ENCODE measurements around the gene ENTHD1. TPM values are rescaled to one million over a fixed set of nuclear protein-coding genes. Genes with fewer than 3 reads are reported as not detected.
"Not testable (repeated sequence)": the region's sequence is repeated elsewhere in the genome, so short reads cannot be mapped to it uniquely, and the experiment has no call there.

ENTHD1 gene
- total RNA-seq, 2 donors from 2014 or later = 0.09 to 5.1 TPM

DNA sequence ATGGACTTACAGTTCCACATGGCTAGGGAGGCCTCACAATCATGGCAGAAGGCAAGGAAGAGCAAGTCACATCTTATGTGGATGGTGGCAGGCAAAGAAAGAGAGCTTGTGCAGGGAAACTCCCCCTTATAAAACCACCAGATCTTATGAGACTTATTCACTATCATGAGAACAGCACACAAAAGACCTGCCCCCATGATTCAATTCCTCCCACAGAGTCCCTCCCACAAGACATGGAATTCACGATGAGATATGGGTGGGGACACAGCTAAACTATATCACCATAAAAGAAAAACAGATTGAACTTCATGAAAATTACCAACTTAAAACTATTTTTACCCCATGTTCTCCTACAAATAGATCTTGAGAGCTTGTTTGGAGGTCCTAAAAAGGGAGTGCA is 19.6 kb downstream of the ENTHD1 start:
- TF ChIP-seq POLR2A (IDR thresholded peaks at IDR 0.05) (no peak), POLR2AphosphoS5 (IDR thresholded peaks at IDR 0.05) (no peak)
- TF ChIP-seq, protein P1, sequence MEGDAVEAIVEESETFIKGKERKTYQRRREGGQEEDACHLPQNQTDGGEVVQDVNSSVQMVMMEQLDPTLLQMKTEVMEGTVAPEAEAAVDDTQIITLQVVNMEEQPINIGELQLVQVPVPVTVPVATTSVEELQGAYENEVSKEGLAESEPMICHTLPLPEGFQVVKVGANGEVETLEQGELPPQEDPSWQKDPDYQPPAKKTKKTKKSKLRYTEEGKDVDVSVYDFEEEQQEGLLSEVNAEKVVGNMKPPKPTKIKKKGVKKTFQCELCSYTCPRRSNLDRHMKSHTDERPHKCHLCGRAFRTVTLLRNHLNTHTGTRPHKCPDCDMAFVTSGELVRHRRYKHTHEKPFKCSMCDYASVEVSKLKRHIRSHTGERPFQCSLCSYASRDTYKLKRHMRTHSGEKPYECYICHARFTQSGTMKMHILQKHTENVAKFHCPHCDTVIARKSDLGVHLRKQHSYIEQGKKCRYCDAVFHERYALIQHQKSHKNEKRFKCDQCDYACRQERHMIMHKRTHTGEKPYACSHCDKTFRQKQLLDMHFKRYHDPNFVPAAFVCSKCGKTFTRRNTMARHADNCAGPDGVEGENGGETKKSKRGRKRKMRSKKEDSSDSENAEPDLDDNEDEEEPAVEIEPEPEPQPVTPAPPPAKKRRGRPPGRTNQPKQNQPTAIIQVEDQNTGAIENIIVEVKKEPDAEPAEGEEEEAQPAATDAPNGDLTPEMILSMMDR (IDR thresholded peaks at IDR 0.05) = no peak
- 36% methylated on average over 1 of the region's 1 CpG for WGBS
- Histone ChIP-seq H3K4me3 (no peak overlapping the region), H3K9me3 (no peaks in the 10 kb centered on the region), H3K27me3 (replicated peaks; ENCODE audit: insufficient read depth) (no peaks in the 10 kb centered on the region), H3K36me3 (no peaks in the 10 kb centered on the region), H3K27ac (no peak overlapping the region), H3K4me1 (replicated peaks) (no peaks in the 10 kb centered on the region)
- DNase-seq (ENCODE audit: low spot score) = no peak
- intact Hi-C loops (cut with DNase I) = no loop called here

DNA sequence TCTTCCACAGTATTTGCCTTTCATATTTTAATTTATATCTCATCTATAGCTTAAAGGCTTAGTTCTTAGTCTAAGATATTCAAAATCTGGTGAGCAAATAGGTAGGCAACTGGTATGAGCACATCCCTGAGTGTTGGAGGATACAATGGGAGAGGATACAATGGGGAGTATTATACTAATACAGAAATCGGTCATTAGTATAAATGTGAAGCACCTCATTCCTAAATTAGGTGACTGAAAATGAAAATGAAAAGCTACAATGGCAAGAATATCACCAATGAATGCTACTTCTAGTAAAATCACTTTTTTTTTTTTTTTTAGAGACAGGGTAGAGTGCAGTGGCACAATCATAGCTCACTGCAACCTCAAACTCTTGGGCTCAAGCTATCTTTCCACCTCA is 21.0 kb downstream of the ENTHD1 start:
- WGBS = 97% methylated on average over 1 of the region's 1 CpG
- no peak for DNase-seq (ENCODE audit: low spot score)

DNA sequence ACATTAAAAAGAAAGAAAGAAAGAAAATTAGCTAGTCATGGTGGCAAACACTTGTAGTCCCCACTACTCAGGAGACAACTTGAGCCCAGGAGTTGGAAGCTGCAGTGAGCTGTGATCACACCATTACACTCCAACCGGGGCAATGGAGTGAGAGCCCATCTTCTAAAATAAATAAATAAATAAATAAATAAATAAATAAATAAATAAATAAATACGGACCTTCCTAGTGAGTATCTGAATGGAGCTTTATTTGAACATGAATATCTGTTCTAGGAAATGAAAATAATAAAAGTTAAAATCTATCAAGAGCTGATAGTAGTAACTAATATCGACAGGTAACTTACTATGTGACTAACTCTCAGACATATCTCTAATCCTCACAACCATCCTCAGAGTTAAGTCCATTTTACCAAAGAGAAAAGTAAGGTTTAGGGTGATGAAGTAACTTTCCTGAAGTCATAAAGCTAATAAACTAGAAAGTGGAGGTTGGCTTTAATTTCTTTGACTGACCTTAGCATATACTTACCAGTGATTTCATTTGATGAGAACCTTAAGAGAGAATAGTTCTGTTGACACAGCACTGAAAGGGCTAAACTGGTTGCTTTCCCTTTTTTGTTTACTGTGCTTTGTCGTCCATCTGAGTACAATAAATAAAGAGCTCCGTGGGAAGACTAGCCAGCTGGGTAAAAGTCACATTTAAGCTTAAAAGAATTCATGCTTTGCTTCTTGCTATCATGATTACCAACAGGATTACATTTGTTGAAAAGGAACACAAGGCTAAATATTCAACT is 22.4 kb downstream of the ENTHD1 start:
- no peak for TF ChIP-seq POLR2A (IDR thresholded peaks at IDR 0.05)
- peak; percentile 24 for TF ChIP-seq POLR2AphosphoS5 (IDR thresholded peaks at IDR 0.05)
- TF ChIP-seq, protein P1 (IDR thresholded peaks at IDR 0.05) = no peak
- intact Hi-C loops (cut with DNase I) = no loop called here

More for the DNA sequence above, 21.0 kb downstream of the ENTHD1 start:
- no peaks in the 10 kb centered on the region for H3K9me3 ChIP-seq
- no peaks in the 10 kb centered on the region for H3K27me3 ChIP-seq (replicated peaks; ENCODE audit: insufficient read depth)
- no peaks in the 10 kb centered on the region for H3K36me3 ChIP-seq
- intact Hi-C loops (cut with DNase I) = no loop called here
- no peak overlapping the region for H3K27ac ChIP-seq
- no peaks in the 10 kb centered on the region for H3K4me1 ChIP-seq (replicated peaks)
- no peak overlapping the region for H3K4me3 ChIP-seq
- TF ChIP-seq POLR2AphosphoS5 (IDR thresholded peaks at IDR 0.05) (no peak), POLR2A (IDR thresholded peaks at IDR 0.05) (no peak)
- TF ChIP-seq, protein P1 (IDR thresholded peaks at IDR 0.05) = no peak

GRCh38 chr22:39869797-39870196 is 23.8 kb downstream of the ENTHD1 start:
- H3K36me3 ChIP-seq; H3K27me3 ChIP-seq (replicated peaks; ENCODE audit: insufficient read depth); H3K9me3 ChIP-seq; intact Hi-C loops (cut with DNase I); H3K4me3 ChIP-seq; H3K4me1 ChIP-seq (replicated peaks); DNase-seq (ENCODE audit: low spot score); H3K27ac ChIP-seq: not testable (repeated sequence)
- 89% methylated on average over 2 of the region's 2 CpGs for WGBS

More for the DNA sequence above, 22.4 kb downstream of the ENTHD1 start:
- no peaks in the 10 kb centered on the region for H3K4me1 ChIP-seq (replicated peaks)
- H3K27me3 ChIP-seq (replicated peaks; ENCODE audit: insufficient read depth) = no peaks in the 10 kb centered on the region
- 65% methylated on average over 5 of the region's 5 CpGs for WGBS
- no peaks in the 10 kb centered on the region for H3K36me3 ChIP-seq
- no peak for DNase-seq (ENCODE audit: low spot score)
- H3K9me3 ChIP-seq = no peaks in the 10 kb centered on the region
- H3K27ac ChIP-seq = peak overlapping the region in 1 of 2 donors; percentile 16
- H3K4me3 ChIP-seq = no peak overlapping the region

DNA sequence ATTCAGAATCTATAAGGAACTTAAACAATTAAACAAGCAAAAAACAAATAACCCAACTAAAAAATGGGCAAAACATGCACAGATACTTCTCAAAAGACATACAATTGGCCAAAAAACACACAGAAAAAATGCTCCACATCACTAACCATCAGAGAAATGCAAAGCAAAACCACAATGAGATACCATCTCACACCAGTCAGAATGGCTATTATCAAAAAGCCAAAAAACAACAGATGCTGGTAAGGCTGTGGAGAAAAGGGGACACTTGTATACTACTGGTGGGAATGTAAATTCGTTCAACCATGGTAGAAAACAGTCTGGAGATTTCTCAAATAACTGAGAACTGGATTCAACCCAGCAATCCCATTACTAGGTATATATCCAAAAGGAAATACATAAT is 24.8 kb downstream of the ENTHD1 start:
- no peak overlapping the region for H3K27ac ChIP-seq

More for the DNA sequence above, 24.8 kb downstream of the ENTHD1 start:
- 82% methylated on average over 1 of the region's 1 CpG for WGBS
- Histone ChIP-seq H3K36me3 (no peaks in the 10 kb centered on the region), H3K9me3 (no peaks in the 10 kb centered on the region), H3K4me1 (replicated peaks) (no peaks in the 10 kb centered on the region), H3K4me3 (no peak overlapping the region), H3K27me3 (replicated peaks; ENCODE audit: insufficient read depth) (no peaks in the 10 kb centered on the region)
- intact Hi-C loops (cut with DNase I) = no loop called here
- TF ChIP-seq POLR2AphosphoS5 (IDR thresholded peaks at IDR 0.05) (no peak), POLR2A (IDR thresholded peaks at IDR 0.05) (no peak)
- TF ChIP-seq, protein P1 (IDR thresholded peaks at IDR 0.05) = no peak
- DNase-seq (ENCODE audit: low spot score) = no peak
